Thyroid gland (tissue), 4 donors: ENCODE results near the gene GFRA4.

ENCODE experiments used
- POLR2A ChIP-seq, 2 donors: fragments of 450-650 bp; IDR thresholded peaks; one replicate each; pipeline ENCODE4 v1.6.1; 2017; ENCODE audit warnings: antibody characterized with exemption in 2 of 2, mild to moderate bottlenecking in 2 of 2, moderate library complexity in 1 of 2
- TF ChIP-seq, protein P1 (sequence below), 6 experiments: fragments of 200-600 bp in 3 of 6; fragments of 450-650 bp in 3 of 6; sonication (generic) in 3 of 6; IDR thresholded peaks; one replicate each; pipeline ENCODE4 v1.5.1; 2016 to 2019; ENCODE audit warnings: antibody characterized with exemption in 6 of 6, mild to moderate bottlenecking in 2 of 6, inconsistent platforms in 1 of 6, moderate library complexity in 1 of 6

DNA sequence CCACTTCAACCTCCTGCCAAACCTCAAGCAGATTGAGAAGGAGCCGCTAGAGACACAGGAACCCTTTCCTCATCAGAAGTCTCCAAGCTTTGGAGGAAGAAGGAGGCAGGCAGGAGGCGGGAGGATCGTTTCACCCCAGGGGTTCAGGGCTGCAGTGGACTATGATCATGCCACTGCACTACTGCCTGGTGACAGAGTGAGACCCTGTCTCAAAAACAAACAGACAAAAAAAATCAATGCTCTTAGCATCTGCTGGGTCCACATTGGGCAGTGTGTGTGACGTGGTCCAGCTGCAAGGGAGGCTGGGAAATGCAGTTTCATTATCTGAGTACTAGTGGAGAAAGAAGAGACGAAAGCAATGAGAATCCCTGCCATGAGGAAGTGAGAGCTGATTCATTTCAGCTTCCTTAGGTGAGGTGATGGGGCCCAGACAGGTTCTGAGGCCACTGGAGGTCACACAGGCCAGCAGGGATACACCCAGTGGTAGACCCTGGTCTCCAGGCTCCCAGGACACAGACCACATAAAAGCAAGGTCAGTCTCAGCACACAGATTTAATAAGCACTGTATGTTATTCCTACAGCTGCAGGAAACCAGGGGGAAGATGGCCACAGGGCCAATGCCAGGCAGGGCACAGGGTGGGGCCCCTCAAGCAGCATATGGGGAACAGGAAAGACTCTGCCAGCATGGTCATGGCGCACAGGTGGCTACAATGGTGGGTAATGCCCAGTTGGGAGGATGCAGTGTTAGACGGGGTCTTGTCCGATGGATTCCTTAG is 4.3 kb downstream of the GFRA4 start:
- TF ChIP-seq, protein P1, sequence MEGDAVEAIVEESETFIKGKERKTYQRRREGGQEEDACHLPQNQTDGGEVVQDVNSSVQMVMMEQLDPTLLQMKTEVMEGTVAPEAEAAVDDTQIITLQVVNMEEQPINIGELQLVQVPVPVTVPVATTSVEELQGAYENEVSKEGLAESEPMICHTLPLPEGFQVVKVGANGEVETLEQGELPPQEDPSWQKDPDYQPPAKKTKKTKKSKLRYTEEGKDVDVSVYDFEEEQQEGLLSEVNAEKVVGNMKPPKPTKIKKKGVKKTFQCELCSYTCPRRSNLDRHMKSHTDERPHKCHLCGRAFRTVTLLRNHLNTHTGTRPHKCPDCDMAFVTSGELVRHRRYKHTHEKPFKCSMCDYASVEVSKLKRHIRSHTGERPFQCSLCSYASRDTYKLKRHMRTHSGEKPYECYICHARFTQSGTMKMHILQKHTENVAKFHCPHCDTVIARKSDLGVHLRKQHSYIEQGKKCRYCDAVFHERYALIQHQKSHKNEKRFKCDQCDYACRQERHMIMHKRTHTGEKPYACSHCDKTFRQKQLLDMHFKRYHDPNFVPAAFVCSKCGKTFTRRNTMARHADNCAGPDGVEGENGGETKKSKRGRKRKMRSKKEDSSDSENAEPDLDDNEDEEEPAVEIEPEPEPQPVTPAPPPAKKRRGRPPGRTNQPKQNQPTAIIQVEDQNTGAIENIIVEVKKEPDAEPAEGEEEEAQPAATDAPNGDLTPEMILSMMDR (IDR thresholded peaks at IDR 0.05) = no peak
- no peak for TF ChIP-seq POLR2A (IDR thresholded peaks at IDR 0.05)
